Dedifferentiated amniotic fluid mesenchymal stem cell (primary cell): ENCODE results near the gene DHODH.

Experiments used
- DNase-seq: peaks from one replicate; pipeline ENCODE4 v3.0.0-alpha.2; 2016; ENCODE audit errors: extremely low spot score

The DHODH gene

DNA sequence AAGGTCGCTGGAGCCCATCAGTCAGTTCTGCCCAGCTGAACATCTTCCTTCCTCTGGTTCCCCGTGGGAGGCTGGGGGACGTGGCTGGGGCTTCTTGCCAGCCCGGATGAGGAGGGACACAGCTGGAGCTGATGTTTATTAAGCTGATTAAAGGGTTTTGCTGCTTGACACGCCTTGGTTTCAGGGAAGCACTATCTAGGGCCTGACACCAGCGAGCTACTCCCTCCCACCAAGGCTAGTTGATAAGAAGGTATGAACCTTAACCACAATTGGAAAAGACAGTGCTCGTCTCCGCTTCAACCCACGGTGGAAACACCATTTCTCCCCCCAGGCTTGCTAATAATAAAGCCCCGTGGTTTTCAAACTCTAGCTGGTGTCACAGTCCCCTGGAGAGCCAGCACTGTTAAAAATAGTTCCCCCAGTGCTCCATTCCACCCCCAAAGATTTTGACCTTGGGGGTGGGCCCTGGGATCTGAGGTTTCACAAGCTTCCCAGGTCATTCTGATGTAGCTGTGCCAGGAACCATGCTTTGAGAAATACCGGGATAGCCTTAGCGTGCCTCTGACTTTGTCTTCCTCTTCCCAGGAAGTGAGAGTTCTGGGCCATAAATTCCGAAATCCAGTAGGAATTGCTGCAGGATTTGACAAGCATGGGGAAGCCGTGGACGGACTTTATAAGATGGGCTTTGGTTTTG is 5.5 kb downstream of the DHODH start:
- DNase-seq = no peak

DNA sequence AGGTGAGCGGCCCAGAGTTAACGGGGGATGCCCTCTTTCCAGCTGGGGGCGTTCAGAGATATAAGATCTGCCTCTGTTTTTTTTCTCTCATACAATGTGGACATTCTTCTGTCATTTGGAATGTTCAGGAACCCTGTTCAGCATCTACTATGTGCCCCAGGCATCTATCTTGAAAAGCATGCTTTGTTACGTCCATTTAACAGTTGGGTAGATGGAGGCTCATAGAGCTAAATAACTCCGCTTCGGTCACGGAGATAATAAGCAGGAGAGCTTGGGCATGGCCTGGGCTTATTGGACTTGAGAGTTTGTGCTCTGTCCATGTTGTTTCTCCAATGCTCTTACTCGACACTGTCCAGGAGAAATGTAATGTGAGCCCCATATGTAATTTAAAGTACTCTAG is 6.1 kb downstream of the DHODH start:
- no peak for DNase-seq

DNA sequence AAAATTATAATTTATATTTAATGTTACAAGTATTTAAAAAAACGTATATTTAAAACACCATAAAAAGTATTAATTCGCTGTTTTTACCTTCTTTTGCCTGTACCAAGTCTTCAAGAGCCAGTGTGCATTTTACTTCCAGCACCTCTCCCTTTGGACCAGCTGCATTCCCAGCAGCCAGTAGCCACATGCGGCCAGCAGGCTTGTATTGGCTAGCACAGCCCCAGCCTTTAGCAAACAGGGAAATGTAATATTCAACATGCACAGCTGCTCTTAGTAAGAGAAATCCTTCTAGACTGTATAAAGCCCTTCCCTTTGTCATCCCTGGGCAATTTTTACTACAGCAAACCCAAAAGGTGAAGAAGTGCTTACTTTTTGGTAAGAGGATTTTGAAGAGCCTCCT is 6.6 kb downstream of the DHODH start:
- DNase-seq = no peak

DNA sequence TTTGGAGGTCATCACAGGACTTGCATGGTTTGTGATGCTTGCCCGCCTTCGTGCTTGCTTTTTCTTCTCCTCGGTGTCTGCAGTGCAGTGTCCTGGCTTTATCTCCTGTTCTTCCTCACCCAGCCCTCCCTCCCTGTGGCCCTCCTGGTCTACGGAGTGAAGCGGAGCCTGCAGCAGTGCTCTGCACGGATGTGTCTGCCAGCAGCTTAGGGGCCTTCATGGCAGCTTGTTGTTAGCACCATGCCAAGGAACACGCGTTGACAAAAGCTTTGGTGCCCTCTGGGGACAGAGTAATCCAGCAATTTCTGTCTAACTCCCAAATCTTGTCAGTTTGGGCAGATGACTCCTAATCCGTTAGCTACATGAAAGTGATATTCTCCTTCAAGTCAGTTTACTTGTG is 9.9 kb downstream of the DHODH start:
- DNase-seq = no peak

DNA sequence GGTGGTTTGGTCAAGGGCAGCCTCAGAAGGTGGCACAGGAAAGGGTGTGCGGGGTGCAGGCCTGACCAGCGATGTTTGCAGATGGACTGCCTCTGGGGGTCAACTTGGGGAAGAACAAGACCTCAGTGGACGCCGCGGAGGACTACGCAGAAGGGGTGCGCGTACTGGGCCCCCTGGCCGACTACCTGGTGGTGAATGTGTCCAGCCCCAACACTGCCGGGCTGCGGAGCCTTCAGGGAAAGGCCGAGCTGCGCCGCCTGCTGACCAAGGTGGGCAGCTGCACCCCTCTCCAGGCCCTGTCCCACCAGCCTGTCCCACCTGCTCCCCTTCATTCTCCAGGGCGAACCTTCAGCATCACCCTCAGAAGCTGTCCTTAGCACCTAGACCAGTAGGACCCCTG is 12.5 kb downstream of the DHODH start:
- no peak for DNase-seq

DNA sequence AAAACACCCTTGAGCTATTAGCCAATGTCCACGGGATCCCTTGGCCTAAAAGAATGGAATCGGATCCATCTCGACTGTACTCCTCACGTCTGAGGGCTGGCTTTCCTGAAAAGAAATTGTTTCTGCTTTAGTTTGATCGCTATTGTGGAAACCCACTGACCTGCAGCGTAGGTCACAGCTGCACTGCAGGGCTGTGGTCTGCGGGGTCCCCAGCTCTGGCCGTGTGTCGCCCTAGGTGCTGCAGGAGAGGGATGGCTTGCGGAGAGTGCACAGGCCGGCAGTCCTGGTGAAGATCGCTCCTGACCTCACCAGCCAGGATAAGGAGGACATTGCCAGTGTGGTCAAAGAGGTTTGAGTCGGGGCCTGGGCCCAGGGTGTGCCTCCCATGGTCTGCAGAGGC is 13.6 kb downstream of the DHODH start:
- no peak for DNase-seq

DNA sequence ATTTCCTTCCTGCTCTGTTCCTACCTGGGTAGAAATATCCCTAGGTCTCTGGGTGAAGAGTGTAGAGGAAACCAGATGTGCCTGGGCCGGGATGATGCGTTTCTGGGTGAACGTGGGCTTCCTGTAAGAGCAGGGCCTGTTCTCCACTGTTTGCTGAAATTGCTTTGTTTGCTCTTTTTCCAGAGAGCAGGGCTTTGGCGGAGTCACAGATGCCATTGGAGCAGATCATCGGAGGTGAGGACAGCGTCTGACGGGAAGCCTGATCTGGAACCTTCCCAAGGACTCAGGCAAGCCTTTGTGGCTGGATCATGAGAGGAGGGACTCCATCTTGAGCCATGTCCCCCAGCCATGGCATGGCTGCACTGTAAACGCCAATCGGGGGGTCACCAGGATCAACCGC is 15.4 kb downstream of the DHODH start:
- no peak for DNase-seq

DNA sequence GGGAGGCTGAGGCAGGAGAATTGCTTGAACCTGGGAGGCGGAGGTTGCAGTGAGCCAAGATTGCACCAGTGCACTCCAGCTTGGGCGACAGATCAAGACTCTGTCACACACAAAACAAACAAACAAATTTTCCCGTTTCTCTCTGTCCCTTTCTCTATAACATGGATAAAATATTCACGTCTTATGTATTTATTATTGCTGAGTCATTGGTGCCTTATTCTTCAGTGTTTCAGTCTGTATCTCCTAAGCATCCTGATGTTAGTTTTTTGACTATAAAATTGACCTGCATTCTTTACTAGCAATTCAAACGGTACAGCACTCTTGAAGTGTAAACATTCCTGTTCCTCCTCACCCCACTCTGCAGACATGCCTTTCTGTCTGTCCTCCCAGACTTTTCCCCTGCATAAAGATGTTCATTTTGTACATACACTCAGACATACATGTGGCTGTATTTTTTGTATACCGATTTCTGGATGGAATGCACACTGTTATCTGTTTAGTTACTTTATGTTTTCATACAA is 16.4 kb downstream of the DHODH start:
- no peak for DNase-seq

DNA sequence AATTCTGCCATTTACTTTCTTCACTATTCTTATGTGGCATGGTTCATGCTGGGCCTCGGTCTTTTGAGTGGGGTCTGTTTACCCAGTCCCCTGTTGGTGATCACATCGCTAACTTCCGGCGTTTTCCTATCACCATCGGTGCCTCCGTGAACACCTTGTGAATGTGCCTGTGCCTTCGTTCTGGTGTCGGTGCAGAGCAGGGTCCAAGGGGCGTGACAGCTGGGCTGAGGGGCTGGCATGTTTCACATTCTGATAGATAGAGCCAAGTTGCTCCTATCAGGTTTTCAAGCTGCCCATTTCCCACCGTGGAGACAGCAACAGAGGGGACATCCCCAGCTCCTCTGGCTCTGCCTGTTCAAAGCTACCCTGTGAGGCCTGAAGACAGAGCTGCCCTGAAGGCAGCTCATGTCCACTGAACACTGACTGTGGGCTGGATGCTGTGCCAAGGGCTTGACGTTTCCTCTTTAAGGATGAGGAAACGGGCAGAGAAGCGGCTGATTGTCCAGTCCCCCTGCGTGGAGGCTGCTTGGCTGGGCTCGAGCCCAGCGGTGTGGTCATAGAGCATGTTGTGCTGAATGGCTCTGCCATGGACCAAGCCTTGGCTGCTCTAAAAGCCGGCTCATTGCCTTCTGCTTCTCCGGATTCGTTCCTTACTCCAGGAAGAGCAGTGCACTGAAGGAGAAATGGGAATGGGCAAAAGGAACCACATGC is 17.0 kb downstream of the DHODH start:
- no peak for DNase-seq

DNA sequence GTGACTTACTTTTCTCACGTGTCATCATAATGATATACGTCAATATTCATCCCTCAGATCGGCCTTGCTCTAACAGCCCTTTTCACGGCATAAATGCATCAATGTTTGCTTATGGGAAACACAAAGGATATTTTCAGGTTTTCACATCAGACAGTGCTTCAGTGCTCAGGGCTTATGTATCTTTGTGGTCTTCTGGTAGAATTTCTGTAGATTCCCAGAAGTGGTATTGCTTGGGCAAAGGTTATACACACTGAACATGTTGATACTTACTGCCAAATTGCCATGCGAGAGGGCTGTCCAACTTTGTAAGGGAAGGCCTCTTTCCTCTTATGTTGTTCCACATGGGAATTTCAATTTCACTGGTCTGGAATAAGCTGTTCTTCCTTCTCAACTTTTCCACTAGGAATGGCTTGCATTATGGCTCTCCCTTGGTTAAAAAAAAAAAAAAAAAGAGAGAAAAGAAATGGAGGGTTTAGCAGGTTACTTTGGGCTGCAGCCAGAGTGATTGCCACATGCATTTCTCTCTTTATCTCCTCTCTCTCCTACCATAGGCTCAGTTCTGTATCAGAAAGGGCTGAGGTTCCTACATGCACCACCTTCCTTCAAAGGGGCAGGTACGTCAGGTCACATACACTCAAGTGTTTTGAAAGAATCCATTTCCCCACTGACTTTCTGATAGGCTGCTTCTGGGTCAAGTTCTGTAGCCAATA is 19.3 kb downstream of the DHODH start:
- no peak for DNase-seq

DNA sequence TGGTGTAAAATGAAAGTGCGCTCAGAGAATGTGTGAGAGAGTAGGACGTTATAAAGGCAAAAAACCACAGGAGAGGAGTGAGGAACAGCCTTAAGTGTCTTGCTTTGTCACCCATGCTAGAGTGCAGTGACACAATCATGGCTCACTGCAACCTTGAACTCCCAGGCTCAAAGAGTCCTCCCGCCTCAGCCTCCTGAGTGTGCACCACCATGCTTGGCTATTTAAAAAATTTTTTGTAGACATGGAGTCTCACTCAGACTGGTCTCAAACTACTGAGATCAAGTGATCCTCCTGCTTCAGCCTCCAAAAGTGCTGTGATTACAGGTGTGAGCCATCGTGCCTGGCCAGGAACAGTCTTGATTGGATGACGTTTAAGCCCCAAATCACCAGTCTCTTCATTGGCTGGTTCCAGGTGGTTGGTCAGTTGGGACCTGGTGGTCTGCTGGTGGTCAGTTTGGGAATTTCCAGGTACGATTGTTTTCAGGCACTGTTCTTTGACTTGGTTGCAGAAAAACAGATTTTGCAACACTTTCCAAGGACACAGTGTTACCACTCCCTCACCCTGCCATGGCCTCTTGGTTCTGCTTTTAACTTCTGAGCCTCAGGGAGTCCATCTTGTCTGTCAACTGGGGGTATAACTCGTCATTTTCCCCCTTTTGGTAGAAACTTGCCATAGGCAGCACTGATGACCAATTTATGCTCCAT is 21.2 kb downstream of the DHODH start:
- no peak for DNase-seq

DNA sequence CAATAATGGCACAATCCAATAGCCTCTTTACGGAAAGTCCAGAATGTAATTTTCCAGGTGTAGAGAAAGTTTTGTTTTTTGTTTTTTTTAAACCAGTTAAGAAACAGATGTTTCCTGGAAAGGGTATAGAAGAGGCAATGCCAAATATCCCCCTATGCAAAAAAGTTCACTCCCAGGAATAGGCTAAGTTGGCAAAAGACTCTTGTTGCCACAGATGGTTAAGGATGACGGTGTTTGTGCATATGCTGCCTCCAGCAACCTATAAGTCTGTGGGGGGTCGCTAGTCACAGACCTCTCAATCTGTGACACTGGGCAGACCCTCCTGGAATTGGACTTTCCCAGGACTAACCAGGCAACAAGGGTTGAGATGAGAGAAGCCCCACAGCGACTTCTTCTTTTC is 24.9 kb downstream of the DHODH start:
- DNase-seq = no peak

DNA sequence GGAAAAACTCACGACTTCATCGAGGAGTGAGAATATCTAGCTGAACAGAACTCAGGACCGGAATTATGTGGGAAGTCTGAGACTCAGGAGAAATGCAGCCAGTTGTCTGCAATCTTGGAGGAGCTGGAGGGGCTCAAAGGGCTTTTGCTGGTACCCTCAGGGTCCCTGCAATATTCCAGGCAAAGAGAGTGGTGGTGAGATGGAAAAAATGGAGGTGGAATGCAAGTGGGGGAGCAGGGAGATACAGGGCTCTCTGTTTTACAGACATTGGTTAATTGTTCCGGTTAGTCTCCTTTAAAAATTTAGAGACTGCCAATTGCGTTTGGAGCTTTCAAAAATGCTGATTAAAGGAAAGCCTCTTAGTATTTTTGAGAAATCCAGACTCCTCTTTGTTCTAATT is 27.6 kb downstream of the DHODH start:
- no peak for DNase-seq

DNA sequence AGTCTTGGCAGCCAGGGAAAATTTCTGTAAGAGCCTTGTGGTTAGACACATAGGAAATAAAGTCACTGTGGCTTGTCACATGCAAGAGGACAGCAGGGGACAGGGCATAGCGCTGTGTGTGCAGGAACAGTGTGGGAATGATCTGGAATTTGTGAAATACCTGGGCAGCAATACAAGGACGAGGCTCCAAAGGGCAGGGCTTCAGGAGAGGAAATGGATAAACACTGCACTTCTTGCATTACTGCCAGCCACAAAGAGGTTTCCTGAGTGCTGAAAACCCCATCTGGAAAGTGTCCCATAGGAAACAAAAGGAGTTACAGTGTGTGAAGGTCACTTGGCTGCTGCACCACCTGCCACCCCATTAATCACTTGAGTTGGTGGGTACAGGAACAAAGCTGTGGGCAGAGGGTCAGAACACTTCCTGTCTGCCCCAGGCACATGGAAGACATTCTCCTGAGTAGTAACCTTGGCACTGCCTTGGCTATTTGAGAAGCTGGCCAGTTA is 33.7 kb downstream of the DHODH start:
- no peak for DNase-seq

DNA sequence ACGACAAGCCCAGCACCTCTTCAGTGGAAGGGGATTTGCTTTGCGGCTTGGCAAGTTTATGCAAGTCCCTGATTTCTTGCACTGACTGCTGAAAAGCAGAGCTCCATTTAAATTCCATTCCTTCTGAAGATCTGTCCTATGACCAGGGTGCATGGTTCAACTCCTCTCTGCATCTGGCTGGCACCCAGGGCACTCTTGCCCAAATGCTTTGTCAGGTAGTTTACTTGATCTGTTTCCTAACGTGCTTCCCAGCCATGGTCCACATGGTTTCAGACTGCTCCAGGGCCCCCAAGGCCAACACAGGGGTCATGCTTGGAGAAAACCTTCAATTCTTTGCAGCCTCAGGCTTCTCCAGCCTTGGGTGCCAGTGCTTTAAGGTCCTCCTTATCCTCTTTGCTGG is 34.5 kb downstream of the DHODH start:
- DNase-seq = no peak

DNA sequence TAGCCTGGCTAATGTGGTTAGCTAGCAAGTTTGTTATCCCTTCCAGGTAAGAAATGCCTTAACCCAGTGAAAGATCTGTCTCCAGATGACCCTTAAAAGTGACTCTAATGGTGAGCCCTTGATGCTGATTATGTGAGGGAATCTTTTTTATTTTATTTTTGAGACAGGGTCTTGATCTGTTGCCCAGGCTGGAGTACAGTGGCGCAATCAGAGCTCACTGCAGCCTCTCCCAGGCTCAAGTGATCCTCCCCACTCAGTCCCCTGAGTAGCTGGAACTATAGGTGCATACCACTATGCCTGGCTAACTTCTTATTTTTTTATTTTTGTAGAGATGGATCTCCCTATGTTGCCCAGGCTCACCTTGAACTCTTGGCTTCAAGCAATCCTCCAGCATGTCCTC is 35.0 kb downstream of the DHODH start:
- no peak for DNase-seq

DNA sequence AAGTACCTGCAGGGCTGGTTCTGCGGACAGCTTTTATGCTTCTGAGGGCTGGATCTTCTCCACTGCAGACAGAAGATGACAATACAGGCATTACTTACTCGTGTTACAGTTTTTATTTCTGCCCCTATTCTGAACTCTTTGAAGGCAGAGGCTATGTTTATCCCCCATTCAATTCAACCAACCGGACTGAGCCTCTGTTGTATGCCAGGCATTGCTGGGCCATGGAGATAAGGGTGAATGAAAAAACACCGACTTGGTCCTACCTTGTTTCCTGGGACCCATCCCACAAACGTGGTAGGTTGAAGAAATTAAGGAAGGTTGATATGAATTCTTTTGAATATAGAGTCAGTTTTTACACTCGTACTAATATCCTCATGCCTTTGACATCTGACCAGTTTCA is 35.8 kb downstream of the DHODH start:
- DNase-seq = no peak

DNA sequence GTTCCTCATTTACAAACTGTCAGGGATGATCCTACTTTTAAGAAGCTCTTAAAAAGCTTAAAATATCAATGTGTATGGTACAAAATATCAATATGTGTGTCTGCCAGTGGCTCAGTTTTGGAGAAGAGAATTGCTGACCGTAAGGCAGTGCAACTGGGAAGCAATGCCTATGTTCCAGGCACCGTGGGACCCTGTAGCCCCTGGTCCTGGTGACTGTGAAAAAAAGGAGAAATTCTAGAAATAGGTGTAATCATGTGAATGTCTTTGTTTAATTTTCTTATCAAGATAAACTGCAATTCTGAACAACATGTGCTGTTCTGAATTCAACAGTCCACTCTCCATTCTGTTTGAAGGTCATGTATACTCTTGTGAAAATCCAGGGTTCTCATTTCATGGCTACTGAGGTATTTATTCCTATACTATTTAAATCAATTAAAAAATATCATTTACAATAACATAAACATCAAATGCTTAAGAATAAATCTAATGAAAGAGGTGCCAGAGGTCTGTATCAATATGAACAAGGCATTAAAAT is 36.3 kb downstream of the DHODH start:
- no peak for DNase-seq

DNA sequence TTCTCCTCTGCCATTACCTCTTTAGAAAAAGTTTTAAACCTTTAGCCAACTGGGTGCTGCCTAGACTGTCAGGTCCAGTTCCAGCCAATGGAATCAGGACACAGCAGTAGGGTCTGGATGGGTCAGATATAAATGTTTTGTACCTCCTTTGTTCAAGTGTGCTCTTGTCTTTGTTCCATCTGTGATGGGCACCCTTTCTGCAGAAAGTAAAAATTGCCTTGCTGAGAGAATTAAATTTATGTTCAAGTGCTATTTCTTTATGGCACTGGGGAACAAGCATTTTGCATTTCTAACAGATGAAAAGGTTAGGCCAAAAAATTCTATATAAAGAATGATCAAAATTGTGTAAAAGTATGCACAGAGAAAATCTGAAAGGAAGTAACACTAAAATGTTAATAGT is 40.6 kb downstream of the DHODH start:
- DNase-seq = no peak

DNA sequence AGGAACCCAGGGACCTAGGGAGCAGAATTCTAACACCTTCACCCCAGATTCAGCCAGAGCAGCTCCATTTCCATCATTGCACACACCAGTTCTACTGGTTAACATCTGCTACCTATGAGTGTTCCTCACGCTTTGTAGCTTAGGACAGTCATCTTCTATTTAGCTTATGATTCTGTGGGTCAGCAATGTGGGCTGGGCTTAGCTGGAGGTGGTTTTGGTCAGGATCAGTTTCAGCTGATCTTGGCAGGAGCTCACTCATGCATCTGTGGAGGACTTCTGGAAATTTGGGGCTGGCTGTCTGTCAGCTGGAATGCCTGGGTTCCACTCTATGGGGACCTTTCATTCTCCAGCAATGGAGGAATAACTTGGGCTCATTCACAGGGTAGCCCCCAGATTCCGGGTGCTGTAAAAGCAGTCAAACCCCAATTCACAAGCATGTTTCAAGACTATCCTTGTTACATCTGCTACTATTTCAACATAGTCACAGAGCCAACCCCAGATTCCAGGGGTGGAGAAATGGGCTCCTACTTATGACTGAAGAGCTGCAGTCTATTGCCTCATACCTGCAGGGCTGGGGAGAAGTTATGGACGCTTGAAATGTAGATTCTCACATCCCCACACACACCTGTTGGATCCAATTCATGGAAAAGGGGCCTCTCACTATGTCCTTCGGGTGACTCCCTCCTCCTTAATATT is 42.4 kb downstream of the DHODH start:
- DNase-seq = no peak

DNA sequence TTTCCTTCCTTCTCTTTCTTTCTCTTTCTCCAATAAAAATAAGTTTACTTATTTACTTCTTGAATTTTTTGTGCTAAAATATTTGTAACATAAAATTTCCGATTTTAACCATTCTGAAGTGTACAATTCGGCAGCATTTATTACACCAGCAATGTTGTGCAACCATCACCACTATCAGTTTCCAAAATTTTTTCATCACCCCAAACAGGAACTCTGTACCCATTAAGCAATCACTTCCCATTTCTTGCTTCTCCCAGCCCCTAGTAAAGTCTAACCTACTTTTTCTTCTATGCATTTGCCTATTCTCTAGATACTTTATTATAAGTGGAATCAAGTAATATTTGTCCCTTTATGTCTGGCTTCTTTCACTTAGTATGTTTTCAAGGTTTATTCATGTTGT is 43.3 kb downstream of the DHODH start:
- no peak for DNase-seq
